ENCODE measurements around the gene CLDN10.

The CLDN10 gene

DNA sequence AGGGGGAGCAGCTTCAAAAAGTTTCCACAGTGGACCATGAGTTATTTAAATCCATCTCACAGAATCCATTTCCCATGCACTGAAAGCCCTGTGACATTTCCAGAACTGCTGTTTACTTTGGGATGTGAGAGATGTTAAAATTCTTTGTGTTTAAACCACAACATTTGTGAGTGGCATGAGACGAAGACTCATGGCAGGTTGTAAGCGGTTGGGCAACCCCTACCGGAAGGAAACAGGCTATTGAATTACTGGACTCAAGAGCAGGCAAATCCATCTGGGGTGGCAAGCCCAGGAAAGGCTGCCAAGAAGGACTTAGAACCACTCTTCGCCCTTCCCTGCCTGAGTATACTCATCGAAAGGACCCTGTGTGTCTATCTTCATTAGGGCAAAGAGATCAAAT lies 22.3 kb upstream of the CLDN10 start:
- H2BK120ac ChIP-seq (ENCODE audit: low read depth, low read length) = no peak overlapping the region
- H2BK5ac ChIP-seq (ENCODE audit: low read length) = no peak overlapping the region
- no peaks in the 10 kb centered on the region for H3K27me3 ChIP-seq (ENCODE audit: control insufficient read depth in 3 of 3, insufficient read depth in 3 of 3, low read depth in 1 of 3, low read length in 3 of 3)
- H3K9me3 ChIP-seq (replicated peaks in 1 of 2; ENCODE audit: control insufficient read depth in 2 of 2, insufficient read depth in 1 of 2, low read depth in 1 of 2, low read length in 2 of 2) = no peaks in the 10 kb centered on the region
- no peak overlapping the region for H2BK15ac ChIP-seq (ENCODE audit: low read length)
- no peak overlapping the region for H2AFZ ChIP-seq (ENCODE audit: low read length)
- H3K9ac ChIP-seq (ENCODE audit: low read depth, low read length, poor library complexity) = no peak overlapping the region
- H3K4me1 ChIP-seq (ENCODE audit: control insufficient read depth in 2 of 2, insufficient read depth in 1 of 2, low read depth in 1 of 2, low read length in 2 of 2) = peaks cover 0 to 3% of the 10 kb centered on the region in 2 donors
- H2AK5ac ChIP-seq (ENCODE audit: low read depth, low read length) = no peak overlapping the region
- no peaks in the 10 kb centered on the region for H3K36me3 ChIP-seq (replicated peaks in 1 of 2; ENCODE audit: control insufficient read depth in 2 of 2, insufficient read depth in 2 of 2, low read length in 2 of 2)
- DNase-seq (ENCODE audit: low spot score) = no peak
- H4K91ac ChIP-seq (ENCODE audit: low read depth, low read length, poor library complexity) = no peak overlapping the region
- WGBS, 2 donors (ENCODE audit: extremely low coverage in 2 of 2, insufficient read length in 2 of 2, insufficient replicate concordance in 1 of 2) = no CpG with 5 or more reads among the region's 5 CpGs
- H3K23ac ChIP-seq (ENCODE audit: low read depth, low read length, poor library complexity) = no peak overlapping the region
- no peak overlapping the region for H3K14ac ChIP-seq (ENCODE audit: low read length)
- H3K18ac ChIP-seq (ENCODE audit: low read length) = no peak overlapping the region
- no peak overlapping the region for H3K27ac ChIP-seq (replicated peaks; ENCODE audit: low read length)
- H3K4me3 ChIP-seq (ENCODE audit: low read length in 2 of 2) = no peak overlapping the region
- H4K8ac ChIP-seq (ENCODE audit: low read depth, low read length) = no peak overlapping the region
- no peak overlapping the region for H3K4ac ChIP-seq (ENCODE audit: low read length)
- no peak overlapping the region for H3K4me2 ChIP-seq (ENCODE audit: insufficient read depth, low read length, poor library complexity, severe bottlenecking)
- H3K79me1 ChIP-seq (ENCODE audit: low read depth, low read length) = no peaks in the 10 kb centered on the region
- H2BK12ac ChIP-seq (ENCODE audit: low read length) = no peak overlapping the region

DNA sequence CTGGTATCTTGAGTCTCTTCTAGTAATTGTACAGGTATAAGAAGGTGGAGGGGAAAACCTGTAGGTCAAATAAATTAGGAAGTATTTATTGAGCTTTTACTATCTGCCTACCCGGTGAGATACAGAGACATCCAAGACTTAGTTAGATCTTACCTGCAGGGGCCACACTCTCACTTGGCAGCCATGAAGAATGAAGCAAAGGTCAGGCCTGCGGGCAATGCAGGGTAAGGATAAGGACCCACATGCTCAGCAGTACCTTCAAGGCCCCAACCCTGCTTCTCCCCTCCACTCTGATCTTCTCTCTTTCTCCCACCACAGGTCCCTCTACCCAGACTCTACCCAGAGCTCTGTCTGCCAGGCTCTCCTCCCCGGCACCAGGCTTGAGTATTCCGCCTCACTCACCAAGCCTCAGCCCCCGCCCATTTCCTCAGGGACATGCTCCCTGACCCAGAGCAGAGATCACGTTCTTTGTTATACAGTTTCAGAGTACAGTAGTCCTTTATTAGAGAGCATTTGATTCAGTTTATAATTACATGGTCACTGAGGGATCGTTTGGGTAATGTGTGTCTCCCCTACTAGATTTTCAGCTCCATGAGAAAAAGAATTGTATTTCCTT lies 18.9 kb upstream of the CLDN10 start:
- Histone ChIP-seq H3K27ac (replicated peaks; ENCODE audit: low read length) (no peak overlapping the region), H2BK15ac (ENCODE audit: low read length) (no peak overlapping the region), H2AFZ (ENCODE audit: low read length) (no peak overlapping the region), H2BK5ac (ENCODE audit: low read length) (no peak overlapping the region), H4K8ac (ENCODE audit: low read depth, low read length) (no peak overlapping the region), H3K18ac (ENCODE audit: low read length) (no peak overlapping the region), H3K36me3 (replicated peaks in 1 of 2; ENCODE audit: control insufficient read depth in 2 of 2, insufficient read depth in 2 of 2, low read length in 2 of 2) (no peaks in the 10 kb centered on the region), H4K91ac (ENCODE audit: low read depth, low read length, poor library complexity) (no peak overlapping the region), H3K9me3 (replicated peaks in 1 of 2; ENCODE audit: control insufficient read depth in 2 of 2, insufficient read depth in 1 of 2, low read depth in 1 of 2, low read length in 2 of 2) (no peaks in the 10 kb centered on the region), H2BK120ac (ENCODE audit: low read depth, low read length) (no peak overlapping the region), H3K14ac (ENCODE audit: low read length) (no peak overlapping the region), H3K23ac (ENCODE audit: low read depth, low read length, poor library complexity) (no peak overlapping the region), H3K4me1 (ENCODE audit: control insufficient read depth in 2 of 2, insufficient read depth in 1 of 2, low read depth in 1 of 2, low read length in 2 of 2) (peaks cover 0 to 8% of the 10 kb centered on the region in 2 donors), H3K27me3 (ENCODE audit: control insufficient read depth in 3 of 3, insufficient read depth in 3 of 3, low read depth in 1 of 3, low read length in 3 of 3) (no peaks in the 10 kb centered on the region), H2BK12ac (ENCODE audit: low read length) (no peak overlapping the region), H3K79me1 (ENCODE audit: low read depth, low read length) (no peaks in the 10 kb centered on the region), H2AK5ac (ENCODE audit: low read depth, low read length) (no peak overlapping the region), H3K9ac (ENCODE audit: low read depth, low read length, poor library complexity) (no peak overlapping the region), H3K4me3 (ENCODE audit: low read length in 2 of 2) (no peak overlapping the region), H3K4ac (ENCODE audit: low read length) (no peak overlapping the region), H3K4me2 (ENCODE audit: insufficient read depth, low read length, poor library complexity, severe bottlenecking) (no peak overlapping the region)
- no peak for DNase-seq (ENCODE audit: low spot score)
- no CpG with 5 or more reads among the region's 7 CpGs for WGBS, 2 donors (ENCODE audit: extremely low coverage in 2 of 2, insufficient read length in 2 of 2, insufficient replicate concordance in 1 of 2)

DNA sequence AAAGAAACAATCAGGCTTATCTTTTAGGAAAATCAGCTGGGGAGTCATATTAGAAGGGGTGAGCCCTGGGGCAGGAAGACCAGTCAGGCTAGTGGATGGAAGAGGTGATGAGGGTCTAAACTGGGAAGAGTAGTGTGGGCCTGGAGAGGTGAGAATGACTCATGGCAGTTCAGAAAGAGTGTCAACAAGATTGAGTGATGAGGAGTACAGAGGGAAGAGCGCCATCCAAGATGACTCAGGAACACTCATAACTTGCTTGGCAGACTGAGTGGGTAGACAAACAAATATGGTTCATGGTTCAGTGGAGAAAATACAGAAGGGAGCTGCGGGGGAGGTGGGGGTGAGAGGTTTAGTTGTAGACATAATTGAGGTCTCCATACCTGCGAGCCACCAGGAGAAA lies 17.3 kb upstream of the CLDN10 start:
- WGBS, 2 donors (ENCODE audit: extremely low coverage in 2 of 2, insufficient read length in 2 of 2, insufficient replicate concordance in 1 of 2) = no CpG with 5 or more reads among the region's 3 CpGs
- H2AFZ ChIP-seq (ENCODE audit: low read length) = no peak overlapping the region

DNA sequence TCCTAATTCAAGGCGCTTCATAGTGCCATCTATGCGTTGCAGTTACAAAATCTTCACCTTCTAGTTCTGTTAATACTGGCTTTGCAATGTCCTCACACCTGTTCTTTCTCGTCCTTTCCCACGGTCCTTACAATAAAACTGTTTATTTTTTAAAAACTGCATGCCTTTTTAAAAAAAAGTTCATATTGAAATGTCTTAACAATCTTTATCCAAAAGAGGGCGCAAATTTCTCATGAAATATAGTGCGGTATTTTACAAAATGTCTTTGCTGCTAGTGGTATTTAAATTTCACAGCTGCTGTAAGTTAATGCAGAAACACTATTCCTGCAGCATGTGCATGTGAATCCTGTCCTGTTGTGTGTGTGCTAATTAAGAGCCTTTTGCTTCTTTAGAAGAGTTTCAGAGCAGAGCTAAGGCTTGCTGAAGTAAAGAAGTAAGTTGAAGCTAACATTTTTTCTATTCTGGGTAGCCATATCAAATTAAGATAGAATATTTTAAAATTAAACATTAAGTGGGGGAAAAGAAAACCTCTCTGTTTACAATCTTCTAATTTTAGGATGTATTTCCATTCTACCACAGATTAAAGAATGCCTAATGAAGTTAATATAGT lies 15.8 kb upstream of the CLDN10 start:
- no peak overlapping the region for H2AK5ac ChIP-seq (ENCODE audit: low read depth, low read length)
- no peak overlapping the region for H3K18ac ChIP-seq (ENCODE audit: low read length)
- no peak overlapping the region for H2BK15ac ChIP-seq (ENCODE audit: low read length)
- H3K79me1 ChIP-seq (ENCODE audit: low read depth, low read length) = no peaks in the 10 kb centered on the region
- H3K4me2 ChIP-seq (ENCODE audit: insufficient read depth, low read length, poor library complexity, severe bottlenecking) = no peak overlapping the region
- H3K27ac ChIP-seq (replicated peaks; ENCODE audit: low read length) = no peak overlapping the region
- H3K36me3 ChIP-seq (replicated peaks in 1 of 2; ENCODE audit: control insufficient read depth in 2 of 2, insufficient read depth in 2 of 2, low read length in 2 of 2) = no peaks in the 10 kb centered on the region
- H2AFZ ChIP-seq (ENCODE audit: low read length) = no peak overlapping the region
- peaks cover 0 to 8% of the 10 kb centered on the region in 2 donors for H3K4me1 ChIP-seq (ENCODE audit: control insufficient read depth in 2 of 2, insufficient read depth in 1 of 2, low read depth in 1 of 2, low read length in 2 of 2)
- H2BK120ac ChIP-seq (ENCODE audit: low read depth, low read length) = no peak overlapping the region
- no peak overlapping the region for H3K9ac ChIP-seq (ENCODE audit: low read depth, low read length, poor library complexity)
- H3K4me3 ChIP-seq (ENCODE audit: low read length in 2 of 2) = no peak overlapping the region
- no peak overlapping the region for H4K8ac ChIP-seq (ENCODE audit: low read depth, low read length)
- DNase-seq (ENCODE audit: low spot score) = no peak
- no peak overlapping the region for H4K91ac ChIP-seq (ENCODE audit: low read depth, low read length, poor library complexity)
- no peak overlapping the region for H2BK12ac ChIP-seq (ENCODE audit: low read length)
- no peak overlapping the region for H3K14ac ChIP-seq (ENCODE audit: low read length)
- no peaks in the 10 kb centered on the region for H3K27me3 ChIP-seq (ENCODE audit: control insufficient read depth in 3 of 3, insufficient read depth in 3 of 3, low read depth in 1 of 3, low read length in 3 of 3)
- whole genome bisulfite sequencing, 2 donors (ENCODE audit: extremely low coverage in 2 of 2, insufficient read length in 2 of 2, insufficient replicate concordance in 1 of 2) = no CpG with 5 or more reads among the region's 6 CpGs
- no peaks in the 10 kb centered on the region for H3K9me3 ChIP-seq (replicated peaks in 1 of 2; ENCODE audit: control insufficient read depth in 2 of 2, insufficient read depth in 1 of 2, low read depth in 1 of 2, low read length in 2 of 2)
- no peak overlapping the region for H3K4ac ChIP-seq (ENCODE audit: low read length)
- no peak overlapping the region for H2BK5ac ChIP-seq (ENCODE audit: low read length)
- no peak overlapping the region for H3K23ac ChIP-seq (ENCODE audit: low read depth, low read length, poor library complexity)

More for the DNA sequence above, 17.3 kb upstream of the CLDN10 start:
- no peak overlapping the region for H3K18ac ChIP-seq (ENCODE audit: low read length)
- H3K9ac ChIP-seq (ENCODE audit: low read depth, low read length, poor library complexity) = no peak overlapping the region
- H3K4me3 ChIP-seq (ENCODE audit: low read length in 2 of 2) = no peak overlapping the region
- H3K4me2 ChIP-seq (ENCODE audit: insufficient read depth, low read length, poor library complexity, severe bottlenecking) = no peak overlapping the region
- H4K8ac ChIP-seq (ENCODE audit: low read depth, low read length) = no peak overlapping the region
- no peaks in the 10 kb centered on the region for H3K27me3 ChIP-seq (ENCODE audit: control insufficient read depth in 3 of 3, insufficient read depth in 3 of 3, low read depth in 1 of 3, low read length in 3 of 3)
- H3K23ac ChIP-seq (ENCODE audit: low read depth, low read length, poor library complexity) = no peak overlapping the region
- H2BK12ac ChIP-seq (ENCODE audit: low read length) = no peak overlapping the region
- H3K14ac ChIP-seq (ENCODE audit: low read length) = no peak overlapping the region
- no peaks in the 10 kb centered on the region for H3K9me3 ChIP-seq (replicated peaks in 1 of 2; ENCODE audit: control insufficient read depth in 2 of 2, insufficient read depth in 1 of 2, low read depth in 1 of 2, low read length in 2 of 2)
- H2BK5ac ChIP-seq (ENCODE audit: low read length) = no peak overlapping the region
- H4K91ac ChIP-seq (ENCODE audit: low read depth, low read length, poor library complexity) = no peak overlapping the region
- H3K4ac ChIP-seq (ENCODE audit: low read length) = no peak overlapping the region
- H3K27ac ChIP-seq (replicated peaks; ENCODE audit: low read length) = peak overlapping the region; percentile 59
- H2BK120ac ChIP-seq (ENCODE audit: low read depth, low read length) = no peak overlapping the region
- H3K36me3 ChIP-seq (replicated peaks in 1 of 2; ENCODE audit: control insufficient read depth in 2 of 2, insufficient read depth in 2 of 2, low read length in 2 of 2) = no peaks in the 10 kb centered on the region
- H3K79me1 ChIP-seq (ENCODE audit: low read depth, low read length) = no peaks in the 10 kb centered on the region
- DNase-seq (ENCODE audit: low spot score) = no peak
- H2AK5ac ChIP-seq (ENCODE audit: low read depth, low read length) = no peak overlapping the region
- peaks cover 0 to 8% of the 10 kb centered on the region in 2 donors for H3K4me1 ChIP-seq (ENCODE audit: control insufficient read depth in 2 of 2, insufficient read depth in 1 of 2, low read depth in 1 of 2, low read length in 2 of 2)
- H2BK15ac ChIP-seq (ENCODE audit: low read length) = no peak overlapping the region

Measured in neuronal stem cell (in vitro differentiated cells).